Neutrophil (primary cell): ENCODE data around the gene MBOAT2.

Source experiments
- H3K27ac ChIP-seq: fragments of 200-600 bp; sonication (generic); 2 replicates; pipeline ENCODE4 v1.5.1; 2016; ENCODE audit warnings: mild to moderate bottlenecking, moderate library complexity
- H3K27me3 ChIP-seq: fragments of 200-600 bp; sonication (generic); 2 replicates; pipeline ENCODE4 v1.6.0; 2016; ENCODE audit warnings: mild to moderate bottlenecking
- H3K36me3 ChIP-seq: fragments of 200-600 bp; sonication (generic); 2 replicates; pipeline ENCODE4 v1.5.1; 2017
- H3K4me1 ChIP-seq, 2 experiments: fragments of 200-600 bp in 1 of 2; sonication (generic) in 1 of 2; 1 replicate in 1 of 2; 2 replicates in 1 of 2; pipeline versions ENCODE4 v1.5.1 to v1.6.1; 2013 to 2016; ENCODE audit warnings: low read depth in 1 of 2, low read length in 1 of 2, mild to moderate bottlenecking in 1 of 2, moderate library complexity in 1 of 2; ENCODE audit not compliant: control insufficient read depth in 1 of 2, insufficient read depth in 1 of 2
- H3K4me3 ChIP-seq, 2 experiments: fragments of 200-600 bp in 1 of 2; sonication (generic) in 1 of 2; 1 replicate in 1 of 2; 2 replicates in 1 of 2; pipeline ENCODE4 v1.5.1; 2013 to 2016; ENCODE audit warnings: low read depth in 1 of 2, low read length in 1 of 2, mild to moderate bottlenecking in 1 of 2, moderate library complexity in 1 of 2
- H3K9me3 ChIP-seq: fragments of 200-600 bp; sonication (generic); 2 replicates; pipeline ENCODE4 v1.5.1; 2016
- TF ChIP-seq, protein P1 (sequence below): fragments of 200-600 bp; sonication (generic); IDR thresholded peaks from 2 replicates; pipeline ENCODE4 v1.5.1; 2016; ENCODE audit warnings: antibody characterized with exemption

Gene MBOAT2

DNA sequence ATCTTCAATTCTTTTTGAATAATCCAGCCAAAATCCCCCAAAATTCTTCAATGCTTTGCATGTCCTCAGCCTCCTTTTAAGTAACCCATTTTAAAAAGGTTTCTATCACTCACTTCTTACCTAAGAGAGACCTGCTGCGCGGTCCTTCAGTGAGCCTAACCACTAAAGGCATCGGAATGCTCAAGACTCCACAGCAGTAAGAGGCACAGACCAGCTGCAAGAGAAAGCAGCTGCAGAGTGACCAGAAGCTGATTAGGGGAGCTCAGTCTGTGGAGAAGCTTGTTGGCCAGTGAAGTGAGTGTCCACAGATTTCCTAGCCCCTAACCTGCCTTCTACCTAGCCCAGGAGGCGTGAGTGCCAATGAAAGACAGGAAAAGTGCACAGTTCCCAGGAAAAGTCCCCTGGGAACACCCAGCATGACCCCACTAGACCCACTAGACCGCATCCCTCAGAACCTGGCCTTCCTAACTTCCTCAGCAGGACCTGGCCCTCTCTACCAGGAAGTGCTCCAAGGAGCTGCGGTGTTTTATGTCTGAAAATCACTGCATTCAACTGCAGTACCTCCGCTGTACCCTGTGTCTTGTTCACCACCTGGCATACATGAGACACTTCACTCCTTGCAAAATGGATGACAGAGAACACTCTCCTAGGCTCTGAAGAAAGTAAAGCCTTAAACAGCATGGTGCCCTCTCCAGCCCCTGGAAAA lies 10.1 kb downstream of the MBOAT2 start:
- Histone ChIP-seq H3K27ac (peak overlapping the region; percentile 51), H3K4me1 (peaks cover 62 to 78% of the 10 kb centered on the region in 2 experiments), H3K9me3 (no peaks in the 10 kb centered on the region), H3K27me3 (no peaks in the 10 kb centered on the region), H3K36me3 (no peaks in the 10 kb centered on the region), H3K4me3 (no peak overlapping the region)
- TF ChIP-seq, protein P1, sequence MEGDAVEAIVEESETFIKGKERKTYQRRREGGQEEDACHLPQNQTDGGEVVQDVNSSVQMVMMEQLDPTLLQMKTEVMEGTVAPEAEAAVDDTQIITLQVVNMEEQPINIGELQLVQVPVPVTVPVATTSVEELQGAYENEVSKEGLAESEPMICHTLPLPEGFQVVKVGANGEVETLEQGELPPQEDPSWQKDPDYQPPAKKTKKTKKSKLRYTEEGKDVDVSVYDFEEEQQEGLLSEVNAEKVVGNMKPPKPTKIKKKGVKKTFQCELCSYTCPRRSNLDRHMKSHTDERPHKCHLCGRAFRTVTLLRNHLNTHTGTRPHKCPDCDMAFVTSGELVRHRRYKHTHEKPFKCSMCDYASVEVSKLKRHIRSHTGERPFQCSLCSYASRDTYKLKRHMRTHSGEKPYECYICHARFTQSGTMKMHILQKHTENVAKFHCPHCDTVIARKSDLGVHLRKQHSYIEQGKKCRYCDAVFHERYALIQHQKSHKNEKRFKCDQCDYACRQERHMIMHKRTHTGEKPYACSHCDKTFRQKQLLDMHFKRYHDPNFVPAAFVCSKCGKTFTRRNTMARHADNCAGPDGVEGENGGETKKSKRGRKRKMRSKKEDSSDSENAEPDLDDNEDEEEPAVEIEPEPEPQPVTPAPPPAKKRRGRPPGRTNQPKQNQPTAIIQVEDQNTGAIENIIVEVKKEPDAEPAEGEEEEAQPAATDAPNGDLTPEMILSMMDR, result no peak

DNA sequence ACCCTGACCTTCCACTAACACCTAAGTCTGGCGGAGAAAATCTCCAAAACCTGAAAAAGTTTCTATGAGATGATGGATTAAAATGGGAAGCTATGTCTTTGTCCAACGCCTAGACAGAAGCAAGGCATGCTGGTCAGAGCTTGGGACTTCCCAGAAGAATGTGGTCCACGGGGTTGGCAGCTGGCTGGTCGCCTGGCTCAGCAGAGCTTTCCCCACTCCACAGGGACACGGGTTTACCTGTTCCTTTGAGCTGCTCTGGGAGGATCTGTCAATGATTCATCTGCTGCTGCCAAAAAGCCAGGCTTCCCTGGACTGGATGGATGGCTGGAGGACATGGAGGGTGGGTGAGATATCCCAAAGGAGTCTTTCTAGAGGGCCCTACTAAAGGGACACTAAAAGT lies 10.8 kb downstream of the MBOAT2 start:
- H3K27ac ChIP-seq, result peak overlapping the region; percentile 51
- no peak overlapping the region for H3K4me3 ChIP-seq
- TF ChIP-seq, protein P1, result no peak
- H3K36me3 ChIP-seq, result no peaks in the 10 kb centered on the region
- H3K4me1 ChIP-seq, result peaks cover 55 to 78% of the 10 kb centered on the region in 2 experiments
- H3K27me3 ChIP-seq, result no peaks in the 10 kb centered on the region
- no peaks in the 10 kb centered on the region for H3K9me3 ChIP-seq

DNA sequence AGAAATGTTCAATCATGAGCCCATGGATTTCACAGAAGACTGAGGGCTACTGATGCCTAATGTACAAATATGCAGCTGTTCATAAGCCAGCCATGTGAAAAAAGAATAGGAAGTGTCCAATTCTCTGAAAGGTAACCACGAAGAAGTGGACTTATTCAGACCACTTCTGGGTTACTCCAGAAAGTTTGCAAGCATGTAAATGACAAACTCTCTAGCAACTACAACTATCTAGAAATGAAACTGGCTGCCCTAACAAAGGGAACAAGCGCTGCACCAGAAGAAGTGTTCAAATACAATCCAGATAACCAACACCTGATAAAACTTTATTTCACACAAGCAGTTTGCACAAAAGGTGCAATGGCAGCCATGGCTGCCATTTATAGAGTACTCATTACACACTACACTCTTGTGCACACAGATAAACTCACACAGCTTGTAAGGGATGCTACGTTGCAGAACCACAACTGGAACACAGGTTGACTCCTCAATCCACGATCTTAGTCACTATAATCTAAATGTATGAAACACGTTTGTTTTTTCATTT lies 13.9 kb downstream of the MBOAT2 start:
- no peaks in the 10 kb centered on the region for H3K36me3 ChIP-seq
- H3K9me3 ChIP-seq, result no peaks in the 10 kb centered on the region
- H3K4me1 ChIP-seq, result peaks cover 55 to 78% of the 10 kb centered on the region in 2 experiments
- no peaks in the 10 kb centered on the region for H3K27me3 ChIP-seq
- H3K27ac ChIP-seq, result peak overlapping the region; percentile 34
- H3K4me3 ChIP-seq, result no peak overlapping the region
- TF ChIP-seq, protein P1, result no peak

DNA sequence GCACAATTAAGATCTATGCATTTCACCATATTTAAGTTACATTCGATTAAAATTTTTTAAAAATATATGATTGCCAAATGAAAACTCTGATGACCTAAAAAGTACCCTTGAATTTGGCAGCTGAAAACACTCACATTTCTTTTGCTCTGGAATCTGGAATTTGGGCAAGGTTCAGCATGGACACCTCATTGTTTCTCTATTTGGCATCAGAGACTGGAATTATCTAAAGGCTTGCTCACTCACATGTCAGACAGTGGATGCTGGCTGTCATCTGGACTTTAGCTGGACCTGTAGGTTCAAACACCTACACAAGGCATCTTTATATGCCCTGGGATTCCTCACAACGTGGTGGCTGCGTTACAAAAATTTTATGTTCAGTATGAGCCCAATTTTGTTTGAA lies 16.1 kb downstream of the MBOAT2 start:
- TF ChIP-seq, protein P1, result no peak
- H3K9me3 ChIP-seq, result no peaks in the 10 kb centered on the region
- peak overlapping the region; percentile 61 for H3K27ac ChIP-seq
- no peaks in the 10 kb centered on the region for H3K27me3 ChIP-seq
- peaks cover 62 to 85% of the 10 kb centered on the region in 2 experiments for H3K4me1 ChIP-seq
- H3K36me3 ChIP-seq, result no peaks in the 10 kb centered on the region
- H3K4me3 ChIP-seq, result no peak overlapping the region

DNA sequence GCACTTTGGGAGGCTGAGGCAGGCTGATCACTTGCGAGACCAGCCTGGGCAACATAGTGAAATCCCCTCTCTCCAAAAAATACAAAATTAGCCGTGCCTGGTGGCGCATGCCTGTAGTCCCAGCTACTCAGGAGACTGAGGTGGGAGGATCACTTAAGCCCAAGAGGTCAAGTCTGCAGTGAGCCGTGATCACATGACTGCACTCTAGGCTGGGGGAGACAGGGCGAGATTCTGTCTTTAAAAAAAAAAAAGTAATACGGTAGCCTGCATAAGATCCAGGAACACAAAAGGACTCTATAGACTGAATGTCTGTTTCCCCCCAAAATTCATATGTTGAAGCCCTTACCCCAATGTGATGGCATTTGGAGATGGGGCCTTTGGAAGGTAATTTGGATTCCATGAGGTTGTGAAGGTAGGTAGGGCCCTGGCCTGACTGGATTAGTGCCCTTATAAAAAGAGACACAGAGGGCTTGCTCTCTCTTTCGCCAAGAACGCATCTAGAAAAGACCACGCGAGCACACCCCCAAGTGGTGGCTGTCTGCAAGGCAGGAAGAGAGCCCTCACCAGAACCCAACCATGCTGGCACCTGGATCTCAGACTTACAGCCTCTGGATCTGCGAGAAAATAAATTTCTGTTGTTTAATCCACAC lies 17.0 kb downstream of the MBOAT2 start:
- Histone ChIP-seq H3K27ac (peak overlapping the region; percentile 61), H3K9me3 (no peaks in the 10 kb centered on the region), H3K36me3 (no peaks in the 10 kb centered on the region), H3K4me3 (no peak overlapping the region), H3K4me1 (peaks cover 71 to 86% of the 10 kb centered on the region in 2 experiments), H3K27me3 (no peaks in the 10 kb centered on the region)
- TF ChIP-seq, protein P1, result no peak
